ENCODE measurements around the gene TNK2.

DNA sequence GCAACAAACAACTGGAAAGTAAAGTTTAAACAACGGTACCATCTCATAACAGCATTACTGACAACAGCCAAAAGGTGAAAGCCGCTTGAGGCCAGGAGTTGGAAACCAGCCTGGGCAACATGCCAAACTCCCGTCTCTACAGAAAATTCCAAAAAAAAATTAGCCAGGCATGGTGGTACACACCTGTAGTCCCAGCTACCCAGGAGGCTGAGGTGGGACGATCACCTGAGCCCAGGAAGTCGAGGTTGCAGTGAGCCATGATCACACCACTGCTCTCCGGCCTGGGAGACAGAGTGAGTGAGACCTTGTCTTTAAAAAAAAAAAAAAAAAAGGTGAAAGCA lies 4.4 kb downstream of the TNK2 start:
- TF ChIP-seq POLR2A (IDR thresholded peaks at IDR 0.05; ENCODE audit: low read length) (no peak), RFX5 (IDR thresholded peaks at IDR 0.05) (no peak)
- TF ChIP-seq, protein P1, sequence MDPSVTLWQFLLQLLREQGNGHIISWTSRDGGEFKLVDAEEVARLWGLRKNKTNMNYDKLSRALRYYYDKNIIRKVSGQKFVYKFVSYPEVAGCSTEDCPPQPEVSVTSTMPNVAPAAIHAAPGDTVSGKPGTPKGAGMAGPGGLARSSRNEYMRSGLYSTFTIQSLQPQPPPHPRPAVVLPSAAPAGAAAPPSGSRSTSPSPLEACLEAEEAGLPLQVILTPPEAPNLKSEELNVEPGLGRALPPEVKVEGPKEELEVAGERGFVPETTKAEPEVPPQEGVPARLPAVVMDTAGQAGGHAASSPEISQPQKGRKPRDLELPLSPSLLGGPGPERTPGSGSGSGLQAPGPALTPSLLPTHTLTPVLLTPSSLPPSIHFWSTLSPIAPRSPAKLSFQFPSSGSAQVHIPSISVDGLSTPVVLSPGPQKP (IDR thresholded peaks at IDR 0.05; ENCODE audit: low read depth, low read length) = no peak
